ENCODE data around the gene KCNJ8.

The KCNJ8 gene

DNA sequence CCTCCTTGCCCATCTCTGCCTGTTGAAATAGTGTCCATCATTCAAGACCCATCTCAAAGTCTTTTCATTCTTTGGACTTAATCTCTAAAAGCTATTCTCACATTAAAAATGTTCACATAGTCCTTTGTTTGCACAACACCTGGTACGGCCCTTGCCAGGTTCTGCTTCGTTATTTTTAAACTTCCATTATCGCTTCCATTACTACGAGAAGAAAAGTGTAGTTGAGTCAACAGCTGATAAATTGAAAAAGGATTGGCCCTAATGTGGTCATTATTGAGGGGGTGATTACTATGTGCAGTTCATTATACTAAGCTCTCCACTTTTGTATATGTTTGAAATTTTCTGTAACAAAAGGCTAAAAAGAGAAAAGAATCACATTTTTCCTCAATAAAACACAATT lies 17.8 kb downstream of the KCNJ8 start:
- Histone ChIP-seq H3K9me3 (ENCODE audit: insufficient read depth, low read length, severe bottlenecking) (no peaks in the 10 kb centered on the region), H2AFZ (ENCODE audit: low read depth, low read length) (no peak overlapping the region), H3K27ac (ENCODE audit: low read length) (no peak overlapping the region), H3K4me2 (ENCODE audit: insufficient read depth, low read length) (no peak overlapping the region), H3K27me3 (ENCODE audit: insufficient read depth, low read length, poor library complexity) (no peaks in the 10 kb centered on the region), H3K36me3 (ENCODE audit: insufficient read depth, low read length) (no peaks in the 10 kb centered on the region), H3K4me1 (ENCODE audit: insufficient read depth, low read length) (no peaks in the 10 kb centered on the region), H4K20me1 (ENCODE audit: insufficient read depth, low read length) (no peaks in the 10 kb centered on the region), H3K79me2 (ENCODE audit: insufficient read depth, low read length) (no peaks in the 10 kb centered on the region), H3K4me3 (ENCODE audit: low read depth in 1 of 2, low read length in 2 of 2) (no peak overlapping the region), H3K9ac (ENCODE audit: low read depth, low read length) (no peak overlapping the region)
- DNase-seq: no peak
- no peak for ATAC-seq (ENCODE audit: insufficient read depth, low read depth)
- no peak for TF ChIP-seq EZH2 (IDR thresholded peaks at IDR 0.05; ENCODE audit: borderline replicate concordance, low read depth, low read length, severe bottlenecking)
- TF ChIP-seq, protein P1, sequence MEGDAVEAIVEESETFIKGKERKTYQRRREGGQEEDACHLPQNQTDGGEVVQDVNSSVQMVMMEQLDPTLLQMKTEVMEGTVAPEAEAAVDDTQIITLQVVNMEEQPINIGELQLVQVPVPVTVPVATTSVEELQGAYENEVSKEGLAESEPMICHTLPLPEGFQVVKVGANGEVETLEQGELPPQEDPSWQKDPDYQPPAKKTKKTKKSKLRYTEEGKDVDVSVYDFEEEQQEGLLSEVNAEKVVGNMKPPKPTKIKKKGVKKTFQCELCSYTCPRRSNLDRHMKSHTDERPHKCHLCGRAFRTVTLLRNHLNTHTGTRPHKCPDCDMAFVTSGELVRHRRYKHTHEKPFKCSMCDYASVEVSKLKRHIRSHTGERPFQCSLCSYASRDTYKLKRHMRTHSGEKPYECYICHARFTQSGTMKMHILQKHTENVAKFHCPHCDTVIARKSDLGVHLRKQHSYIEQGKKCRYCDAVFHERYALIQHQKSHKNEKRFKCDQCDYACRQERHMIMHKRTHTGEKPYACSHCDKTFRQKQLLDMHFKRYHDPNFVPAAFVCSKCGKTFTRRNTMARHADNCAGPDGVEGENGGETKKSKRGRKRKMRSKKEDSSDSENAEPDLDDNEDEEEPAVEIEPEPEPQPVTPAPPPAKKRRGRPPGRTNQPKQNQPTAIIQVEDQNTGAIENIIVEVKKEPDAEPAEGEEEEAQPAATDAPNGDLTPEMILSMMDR (IDR thresholded peaks at IDR 0.05; ENCODE audit: borderline replicate concordance, extremely low read depth, low read length, poor library complexity, severe bottlenecking): no peak

DNA sequence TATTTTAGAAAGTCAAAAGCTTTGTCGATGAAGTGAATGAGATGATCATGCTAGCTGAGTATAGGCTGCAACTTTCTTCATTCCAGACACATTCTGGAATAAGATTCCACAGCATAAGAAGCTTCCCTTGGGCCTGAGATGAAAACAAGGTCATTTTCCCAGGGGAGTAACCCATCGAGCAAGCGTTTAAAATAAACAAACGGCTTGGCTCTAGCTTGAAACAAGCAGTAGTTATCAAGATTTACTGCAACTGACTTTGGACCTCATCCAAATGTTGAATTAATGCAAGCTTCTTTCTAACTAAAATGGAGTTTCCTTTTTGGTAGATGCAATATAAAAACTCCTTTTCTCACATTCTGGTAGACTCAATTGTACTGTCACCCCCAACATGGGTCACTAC lies 23.0 kb downstream of the KCNJ8 start:
- H3K4me1 ChIP-seq (ENCODE audit: insufficient read depth, low read length): no peaks in the 10 kb centered on the region
- TF ChIP-seq, protein P1 (IDR thresholded peaks at IDR 0.05; ENCODE audit: borderline replicate concordance, extremely low read depth, low read length, poor library complexity, severe bottlenecking): no peak
- no peak for TF ChIP-seq EZH2 (IDR thresholded peaks at IDR 0.05; ENCODE audit: borderline replicate concordance, low read depth, low read length, severe bottlenecking)
- no peak overlapping the region for H3K4me2 ChIP-seq (ENCODE audit: insufficient read depth, low read length)
- ATAC-seq (ENCODE audit: insufficient read depth, low read depth): no peak
- no peak overlapping the region for H2AFZ ChIP-seq (ENCODE audit: low read depth, low read length)
- DNase-seq: no peak
- H3K27ac ChIP-seq (ENCODE audit: low read length): no peak overlapping the region
- no peaks in the 10 kb centered on the region for H3K27me3 ChIP-seq (ENCODE audit: insufficient read depth, low read length, poor library complexity)
- H3K9me3 ChIP-seq (ENCODE audit: insufficient read depth, low read length, severe bottlenecking): no peaks in the 10 kb centered on the region
- no peaks in the 10 kb centered on the region for H3K79me2 ChIP-seq (ENCODE audit: insufficient read depth, low read length)
- H4K20me1 ChIP-seq (ENCODE audit: insufficient read depth, low read length): no peaks in the 10 kb centered on the region
- no peak overlapping the region for H3K4me3 ChIP-seq (ENCODE audit: low read depth in 1 of 2, low read length in 2 of 2)
- H3K9ac ChIP-seq (ENCODE audit: low read depth, low read length): no peak overlapping the region
- H3K36me3 ChIP-seq (ENCODE audit: insufficient read depth, low read length): no peaks in the 10 kb centered on the region

DNA sequence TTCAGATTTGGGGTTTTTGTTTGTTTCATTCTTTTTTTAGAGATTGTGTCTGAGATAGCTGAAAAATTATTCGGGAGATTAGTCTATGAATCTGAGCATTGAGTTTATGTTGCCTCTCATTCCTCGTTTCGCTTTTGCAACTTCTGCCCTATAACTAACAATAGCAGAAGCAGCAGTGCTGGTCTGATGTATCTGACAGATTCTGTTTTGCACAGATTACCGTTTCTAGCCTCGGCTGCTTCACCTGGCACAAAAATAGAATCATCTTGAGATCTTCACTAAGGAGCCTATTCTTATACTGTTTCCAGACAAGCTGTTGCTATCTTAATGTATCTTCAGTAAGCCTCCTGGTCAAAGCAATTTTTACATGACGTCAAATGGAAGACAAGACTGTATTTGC lies 29.2 kb downstream of the KCNJ8 start:
- Histone ChIP-seq H3K4me1 (ENCODE audit: insufficient read depth, low read length) (no peaks in the 10 kb centered on the region), H3K9ac (ENCODE audit: low read depth, low read length) (no peak overlapping the region), H3K4me2 (ENCODE audit: insufficient read depth, low read length) (no peak overlapping the region), H3K27ac (ENCODE audit: low read length) (no peak overlapping the region), H3K4me3 (ENCODE audit: low read depth in 1 of 2, low read length in 2 of 2) (no peak overlapping the region), H3K36me3 (ENCODE audit: insufficient read depth, low read length) (no peaks in the 10 kb centered on the region), H3K27me3 (ENCODE audit: insufficient read depth, low read length, poor library complexity) (no peaks in the 10 kb centered on the region), H3K9me3 (ENCODE audit: insufficient read depth, low read length, severe bottlenecking) (no peaks in the 10 kb centered on the region), H3K79me2 (ENCODE audit: insufficient read depth, low read length) (no peaks in the 10 kb centered on the region), H4K20me1 (ENCODE audit: insufficient read depth, low read length) (no peaks in the 10 kb centered on the region), H2AFZ (ENCODE audit: low read depth, low read length) (no peak overlapping the region)
- ATAC-seq (ENCODE audit: insufficient read depth, low read depth) (no peak), DNase-seq (no peak)
- TF ChIP-seq, protein P1 (IDR thresholded peaks at IDR 0.05; ENCODE audit: borderline replicate concordance, extremely low read depth, low read length, poor library complexity, severe bottlenecking): no peak

DNA sequence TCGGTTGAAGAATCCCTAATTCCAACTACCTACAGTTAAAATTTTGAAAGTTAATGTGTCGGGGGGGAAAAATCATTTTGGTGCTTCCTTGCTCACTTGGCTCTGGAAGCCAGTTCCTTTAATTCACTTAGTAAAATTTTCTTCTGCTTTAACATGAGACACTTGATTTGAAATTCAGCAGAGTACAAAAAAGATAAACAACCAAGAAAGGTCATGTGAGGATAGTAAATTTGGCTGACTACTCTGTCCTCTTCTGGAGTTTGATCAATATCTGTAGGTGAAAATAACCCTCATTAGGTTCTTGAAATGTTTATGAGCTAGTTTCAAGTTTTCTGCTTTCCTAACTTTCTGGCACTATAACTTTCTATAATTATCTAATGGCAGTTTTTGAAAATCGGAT lies 43.4 kb downstream of the KCNJ8 start:
- no peak for TF ChIP-seq EZH2 (IDR thresholded peaks at IDR 0.05; ENCODE audit: borderline replicate concordance, low read depth, low read length, severe bottlenecking)
- TF ChIP-seq, protein P1 (IDR thresholded peaks at IDR 0.05; ENCODE audit: borderline replicate concordance, extremely low read depth, low read length, poor library complexity, severe bottlenecking): no peak
- ATAC-seq (ENCODE audit: insufficient read depth, low read depth) (no peak), DNase-seq (no peak)

More for the DNA sequence above, 43.4 kb downstream of the KCNJ8 start:
- Histone ChIP-seq H2AFZ (ENCODE audit: low read depth, low read length) (no peak overlapping the region), H3K4me1 (ENCODE audit: insufficient read depth, low read length) (no peaks in the 10 kb centered on the region), H3K27ac (ENCODE audit: low read length) (no peak overlapping the region), H3K4me3 (ENCODE audit: low read depth in 1 of 2, low read length in 2 of 2) (no peak overlapping the region), H4K20me1 (ENCODE audit: insufficient read depth, low read length) (no peaks in the 10 kb centered on the region), H3K36me3 (ENCODE audit: insufficient read depth, low read length) (no peaks in the 10 kb centered on the region), H3K9me3 (ENCODE audit: insufficient read depth, low read length, severe bottlenecking) (no peaks in the 10 kb centered on the region), H3K4me2 (ENCODE audit: insufficient read depth, low read length) (no peak overlapping the region), H3K79me2 (ENCODE audit: insufficient read depth, low read length) (no peaks in the 10 kb centered on the region), H3K27me3 (ENCODE audit: insufficient read depth, low read length, poor library complexity) (no peaks in the 10 kb centered on the region), H3K9ac (ENCODE audit: low read depth, low read length) (no peak overlapping the region)
